ENCODE results near the gene DIAPH2. TPM values are rescaled to one million over a fixed set of nuclear protein-coding genes. Genes with fewer than 3 reads are reported as not detected.

The DIAPH2 gene
- total RNA-seq, 1 experiment from 2014 or later, result 10.9 TPM

DNA sequence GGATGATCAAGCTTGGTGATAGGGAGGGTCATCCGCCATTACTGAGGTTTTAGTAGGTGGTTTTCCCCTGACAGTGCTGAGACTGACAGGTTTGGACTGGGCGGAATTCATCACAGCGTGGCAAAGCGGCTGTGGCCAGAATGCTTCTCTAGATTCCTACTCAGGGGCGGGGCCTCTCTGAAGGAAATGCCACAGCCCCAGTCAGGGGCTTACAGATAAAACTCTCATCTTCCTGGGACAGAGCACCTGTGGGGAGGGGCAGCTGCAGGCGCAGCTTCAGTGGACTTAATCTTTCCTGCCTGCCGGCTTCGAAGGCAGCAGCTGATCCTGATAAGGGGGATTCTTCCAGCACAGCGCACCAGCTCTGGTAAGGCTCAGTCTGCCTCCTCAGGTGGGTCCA lies 515.8 kb downstream of the DIAPH2 start (continued):
- TF ChIP-seq JUND (IDR thresholded peaks at IDR 0.05) (no peak), SIN3A (IDR thresholded peaks at IDR 0.05; ENCODE audit: low read depth) (no peak)

- intact Hi-C loops (cut with micrococcal nuclease), result no loop called here
- CTCF ChIA-PET, result no interaction called here
- no peak for DNase-seq (ENCODE audit: low read depth, low spot score)
- no peak overlapping the region for H3K4me3 ChIP-seq (replicated peaks in 1 of 2; ENCODE audit: low read depth in 1 of 2, low read length in 2 of 2)
- TF ChIP-seq EZH2phosphoT487 (IDR thresholded peaks at IDR 0.05; ENCODE audit: borderline replicate concordance), result no peak
- no peak for TF ChIP-seq ELF1 (IDR thresholded peaks at IDR 0.05; ENCODE audit: borderline replicate concordance, low read depth)
- no peaks in the 10 kb centered on the region for H4K20me1 ChIP-seq (ENCODE audit: insufficient read depth)
- RAD21 ChIA-PET (ENCODE audit: low non-redundant PET in 1 of 2, low total read pairs in 2 of 2, uncharacterized antibody in 2 of 2, unreplicated experiment in 2 of 2), result no interaction called here
- no TSS peak for BruUV-seq (replicated peaks)
- no peak for ATAC-seq
- no peaks in the 10 kb centered on the region for H3K9me3 ChIP-seq (ENCODE audit: control insufficient read depth in 1 of 2, insufficient read depth in 1 of 2, low read depth in 1 of 2, low read length in 2 of 2)
- no peaks in the 10 kb centered on the region for H3K79me2 ChIP-seq (ENCODE audit: insufficient read depth, low read length)
- no peak overlapping the region for H3K4me2 ChIP-seq (ENCODE audit: low read length)
- no peak overlapping the region for H2AFZ ChIP-seq (ENCODE audit: low read depth, low read length, poor library complexity, severe bottlenecking)
- H3K27ac ChIP-seq (ENCODE audit: low read depth, low read length), result no peak overlapping the region
- no peaks in the 10 kb centered on the region for H3K4me1 ChIP-seq (ENCODE audit: control insufficient read depth in 1 of 2, insufficient read depth in 2 of 2, low read length in 2 of 2)
- H3K9ac ChIP-seq (ENCODE audit: low read length), result no peak overlapping the region
- no peaks in the 10 kb centered on the region for H3K36me3 ChIP-seq (ENCODE audit: control insufficient read depth in 1 of 2, insufficient read depth in 2 of 2, low read length in 2 of 2)
- no peaks in the 10 kb centered on the region for H3K27me3 ChIP-seq (ENCODE audit: insufficient read depth, low read length)
- H3K9me2 ChIP-seq (ENCODE audit: insufficient read depth), result no peaks in the 10 kb centered on the region
- POLR2A ChIA-PET, result no interaction called here
Observed at GRCh38 chrX:97210501-97210900, 525.9 kb downstream of the DIAPH2 start.

DNA sequence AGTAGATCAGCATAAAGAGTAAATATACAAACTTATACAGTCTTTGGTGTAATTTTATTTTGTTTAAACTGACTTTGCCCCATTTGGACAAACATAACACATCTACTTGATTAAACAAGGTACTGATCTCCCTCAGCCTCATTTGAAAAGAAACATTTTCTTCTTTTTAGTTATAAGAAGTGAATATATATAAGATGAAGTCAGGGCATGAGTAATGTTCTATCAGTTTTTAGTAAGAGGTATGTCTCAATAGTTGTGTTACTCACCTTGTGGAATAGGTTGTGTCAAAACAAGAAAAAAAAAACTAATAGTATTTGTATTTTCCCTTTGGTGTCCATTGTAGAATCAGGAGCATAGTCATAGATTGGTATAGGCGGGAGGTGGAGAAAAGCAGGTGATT lies 526.4 kb downstream of the DIAPH2 start:
- H3K27ac ChIP-seq (ENCODE audit: low read depth, low read length), result no peak overlapping the region
- no peaks in the 10 kb centered on the region for H3K79me2 ChIP-seq (ENCODE audit: insufficient read depth, low read length)
- no peak overlapping the region for H3K4me3 ChIP-seq (replicated peaks in 1 of 2; ENCODE audit: low read depth in 1 of 2, low read length in 2 of 2)
- RAD21 ChIA-PET (ENCODE audit: low non-redundant PET in 1 of 2, low total read pairs in 2 of 2, uncharacterized antibody in 2 of 2, unreplicated experiment in 2 of 2), result no interaction called here
- no peak overlapping the region for H3K9ac ChIP-seq (ENCODE audit: low read length)
- BruUV-seq (replicated peaks), result no TSS peak
- H3K4me1 ChIP-seq (ENCODE audit: control insufficient read depth in 1 of 2, insufficient read depth in 2 of 2, low read length in 2 of 2), result no peaks in the 10 kb centered on the region
- no peak overlapping the region for H3K4me2 ChIP-seq (ENCODE audit: low read length)
- no peaks in the 10 kb centered on the region for H3K9me3 ChIP-seq (ENCODE audit: control insufficient read depth in 1 of 2, insufficient read depth in 1 of 2, low read depth in 1 of 2, low read length in 2 of 2)
- no peak overlapping the region for H2AFZ ChIP-seq (ENCODE audit: low read depth, low read length, poor library complexity, severe bottlenecking)
- intact Hi-C loops (cut with micrococcal nuclease), result no loop called here
- ATAC-seq (no peak), DNase-seq (ENCODE audit: low read depth, low spot score) (no peak)
- H3K9me2 ChIP-seq (ENCODE audit: insufficient read depth), result no peaks in the 10 kb centered on the region
- H4K20me1 ChIP-seq (ENCODE audit: insufficient read depth), result no peaks in the 10 kb centered on the region
- H3K27me3 ChIP-seq (ENCODE audit: insufficient read depth, low read length), result no peaks in the 10 kb centered on the region
- POLR2A ChIA-PET, result no interaction called here
- TF ChIP-seq SP1 (IDR thresholded peaks at IDR 0.05; ENCODE audit: low read depth), result no peak
- TF ChIP-seq ATF3 (IDR thresholded peaks at IDR 0.05), result no peak
- no peak for TF ChIP-seq SIN3A (IDR thresholded peaks at IDR 0.05; ENCODE audit: low read depth)
- no peak for TF ChIP-seq CEBPB (IDR thresholded peaks at IDR 0.05; ENCODE audit: low read depth)
- no peak for TF ChIP-seq YY1 (IDR thresholded peaks at IDR 0.05; ENCODE audit: extremely low read depth, insufficient replicate concordance, low read depth, low read length)
- TF ChIP-seq ZNF274 (IDR thresholded peaks at IDR 0.05; ENCODE audit: low read depth, low read length), result no peak
- TF ChIP-seq POLR2AphosphoS5 (IDR thresholded peaks at IDR 0.05; ENCODE audit: low read depth, low read length), result no peak
- no peak for TF ChIP-seq JUND (IDR thresholded peaks at IDR 0.05)
- TF ChIP-seq MAX (IDR thresholded peaks at IDR 0.05), result no peak
- no peak for TF ChIP-seq ZFX (IDR thresholded peaks at IDR 0.05)
- no peak for TF ChIP-seq ZBTB33 (IDR thresholded peaks at IDR 0.05; ENCODE audit: extremely low read depth, insufficient replicate concordance, low read length)
- no peak for TF ChIP-seq EZH2phosphoT487 (IDR thresholded peaks at IDR 0.05; ENCODE audit: borderline replicate concordance)
- TF ChIP-seq, protein P1, sequence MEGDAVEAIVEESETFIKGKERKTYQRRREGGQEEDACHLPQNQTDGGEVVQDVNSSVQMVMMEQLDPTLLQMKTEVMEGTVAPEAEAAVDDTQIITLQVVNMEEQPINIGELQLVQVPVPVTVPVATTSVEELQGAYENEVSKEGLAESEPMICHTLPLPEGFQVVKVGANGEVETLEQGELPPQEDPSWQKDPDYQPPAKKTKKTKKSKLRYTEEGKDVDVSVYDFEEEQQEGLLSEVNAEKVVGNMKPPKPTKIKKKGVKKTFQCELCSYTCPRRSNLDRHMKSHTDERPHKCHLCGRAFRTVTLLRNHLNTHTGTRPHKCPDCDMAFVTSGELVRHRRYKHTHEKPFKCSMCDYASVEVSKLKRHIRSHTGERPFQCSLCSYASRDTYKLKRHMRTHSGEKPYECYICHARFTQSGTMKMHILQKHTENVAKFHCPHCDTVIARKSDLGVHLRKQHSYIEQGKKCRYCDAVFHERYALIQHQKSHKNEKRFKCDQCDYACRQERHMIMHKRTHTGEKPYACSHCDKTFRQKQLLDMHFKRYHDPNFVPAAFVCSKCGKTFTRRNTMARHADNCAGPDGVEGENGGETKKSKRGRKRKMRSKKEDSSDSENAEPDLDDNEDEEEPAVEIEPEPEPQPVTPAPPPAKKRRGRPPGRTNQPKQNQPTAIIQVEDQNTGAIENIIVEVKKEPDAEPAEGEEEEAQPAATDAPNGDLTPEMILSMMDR (IDR thresholded peaks at IDR 0.05 in 2 of 3, conservative IDR thresholded peaks at IDR 0.05 in 1 of 3; ENCODE audit: borderline replicate concordance in 1 of 3, insufficient read depth in 1 of 3, low read depth in 2 of 3, low read length in 2 of 3), result no peak
- TF ChIP-seq EZH2 (IDR thresholded peaks at IDR 0.05), result no peak
- no peaks in the 10 kb centered on the region for H3K36me3 ChIP-seq (ENCODE audit: control insufficient read depth in 1 of 2, insufficient read depth in 2 of 2, low read length in 2 of 2)
- CTCF ChIA-PET, result no interaction called here

Data from HCT116 (cell line).